ENCODE measurements around the gene RTF2.
"Not testable (repeated sequence)": the region's sequence is repeated elsewhere in the genome, so short reads cannot be mapped to it uniquely, and the experiment has no call there.

The RTF2 gene

DNA sequence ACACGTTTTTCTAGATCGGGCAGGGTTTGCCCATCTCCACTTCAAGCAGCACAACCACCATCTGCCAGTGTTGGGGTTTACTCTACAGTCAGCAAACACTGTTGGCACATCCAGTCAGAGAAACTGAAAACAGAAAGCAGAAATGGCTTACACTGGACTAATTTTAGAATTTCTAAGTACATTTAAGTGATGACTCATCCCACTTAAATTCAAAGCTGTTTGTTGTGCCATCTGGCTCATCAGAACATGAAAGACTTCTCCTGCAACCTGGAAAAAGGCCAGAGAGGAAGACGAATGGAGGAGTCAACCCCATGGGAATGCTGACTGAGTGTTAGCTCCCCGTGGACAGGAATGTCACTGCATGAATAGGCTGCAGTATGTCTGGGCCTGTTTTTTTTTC, 86.4 kb downstream of the RTF2 start:
- DNase-seq: no peak

DNA sequence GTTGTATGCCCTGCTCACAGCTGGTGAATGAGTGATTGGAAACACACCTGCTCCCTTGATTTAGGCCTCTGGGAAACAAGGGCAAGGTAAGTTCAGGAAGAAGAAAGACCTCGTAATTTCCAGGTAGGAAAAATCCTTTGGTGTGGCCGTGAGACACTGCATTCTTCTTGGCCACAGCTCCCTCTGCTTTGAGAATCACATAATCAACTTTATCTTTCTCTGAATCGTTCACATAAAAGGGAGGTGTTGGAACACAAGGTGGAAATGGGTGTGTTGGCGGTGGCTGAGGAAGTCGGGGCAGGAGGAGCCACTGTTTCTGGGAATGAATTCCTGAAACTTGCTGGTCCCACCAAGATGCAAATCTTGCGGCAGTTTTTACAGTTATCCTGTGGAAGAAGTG, 90.5 kb downstream of the RTF2 start:
- no peak for DNase-seq

DNA sequence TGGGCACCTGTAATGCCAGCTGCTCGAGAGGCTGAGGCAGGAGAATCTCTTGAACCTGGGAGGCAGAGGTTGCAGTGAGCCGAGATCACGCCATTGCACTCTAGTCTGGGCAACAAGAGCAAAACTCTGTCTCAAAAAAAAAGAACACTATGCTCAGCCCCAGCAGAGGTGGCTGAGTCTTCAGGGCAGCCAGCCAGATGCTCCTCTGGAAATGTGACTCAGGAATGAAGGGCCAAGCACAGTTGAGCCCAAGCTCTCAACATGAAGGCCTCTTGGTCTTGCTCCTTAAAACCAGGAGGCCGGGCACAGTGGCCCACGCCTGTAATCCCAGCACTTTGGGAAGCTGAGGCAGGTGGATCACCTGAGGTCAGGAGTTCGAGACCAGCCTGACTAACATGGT, 96.1 kb downstream of the RTF2 start:
- not testable (repeated sequence) for DNase-seq

DNA sequence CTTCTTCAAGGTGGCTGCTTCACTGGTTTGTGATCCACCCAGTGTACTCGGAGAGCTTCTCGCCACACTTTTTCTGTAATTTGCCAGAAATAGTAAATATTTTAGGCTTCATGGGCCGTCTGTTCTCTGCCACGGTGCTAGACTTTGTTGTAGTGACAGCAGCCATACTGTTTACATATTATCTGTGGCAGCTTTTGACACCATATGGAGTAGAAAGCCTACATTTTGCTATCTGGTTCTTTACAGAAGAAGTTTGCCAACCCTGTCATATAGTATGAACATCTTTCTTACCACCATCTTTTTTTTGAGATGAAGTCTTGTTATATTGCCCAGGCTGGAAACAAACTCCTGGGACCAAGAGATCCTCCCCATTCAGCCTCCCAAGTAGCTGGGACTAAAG, 97.1 kb downstream of the RTF2 start:
- no peak for DNase-seq

DNA sequence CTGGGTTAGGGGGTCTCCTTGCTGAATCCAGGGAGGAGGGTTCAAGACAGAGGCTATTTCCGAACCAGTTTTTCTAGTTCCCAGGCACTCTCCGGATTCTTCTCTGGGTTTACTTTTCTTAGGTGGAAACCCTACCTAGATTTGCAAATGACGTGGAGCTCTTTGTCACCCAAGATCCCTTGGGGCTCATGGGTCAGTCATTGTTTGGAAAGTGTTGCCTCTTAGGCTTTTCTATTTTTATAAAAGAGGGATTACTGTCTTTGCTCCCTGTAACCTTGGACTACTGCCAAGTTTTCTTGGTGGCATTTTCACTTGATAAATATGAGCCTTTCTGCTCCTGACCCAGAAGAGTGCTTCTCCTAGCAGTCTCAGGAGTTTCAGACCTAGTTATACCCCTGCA, 98.2 kb downstream of the RTF2 start:
- no peak for DNase-seq

All from activated CD4-positive, CD25-positive, alpha-beta regulatory T cell (primary cell).